ENCODE measurements around the gene MYBPHL. TPM values are rescaled to one million over a fixed set of nuclear protein-coding genes. Genes with fewer than 3 reads are reported as not detected.

MYBPHL gene
- total RNA-seq, 4 donors from 2014 or later: not detected

GRCh38 chr1:109258481-109259466 lies 48.0 kb downstream of the MYBPHL start:
- in situ Hi-C loops (cut with MboI; ENCODE audit: low pct_ligation_motif_present in 1 of 4, low pct_unique_long_range_greater_than_20kb in 1 of 4, low sequenced_read_pairs in 3 of 4): no loop called here
- Histone ChIP-seq H3K4me1 (peaks cover 9 to 16% (median 13%) of the 10 kb centered on the region in 4 donors), H3K36me3 (no peaks in the 10 kb centered on the region), H3K27ac (no peak overlapping the region), H3K4me3 (no peak overlapping the region), H3K27me3 (no peaks in the 10 kb centered on the region), H3K9me3 (no peaks in the 10 kb centered on the region)
- TF ChIP-seq POLR2AphosphoS5 (IDR thresholded peaks at IDR 0.05): no peak
- no peak for TF ChIP-seq EP300 (IDR thresholded peaks at IDR 0.05; ENCODE audit: low read depth)
- no peak for TF ChIP-seq CTCF (IDR thresholded peaks at IDR 0.05)
- TF ChIP-seq POLR2A (IDR thresholded peaks at IDR 0.05): no peak
- no peak for DNase-seq
- intact Hi-C loops (cut with DNase I; ENCODE audit: low total_unique reads): no loop called here
- 94% methylated on average over 64 of the region's 69 CpGs; no CpG with 5 or more reads in 1 of the 2 donors for WGBS, 2 donors (ENCODE audit: low coverage in 1 of 2)

GRCh38 chr1:109257682-109258421 lies 49.0 kb downstream of the MYBPHL start:
- no peak for DNase-seq
- Histone ChIP-seq H3K36me3 (no peaks in the 10 kb centered on the region), H3K9me3 (no peaks in the 10 kb centered on the region), H3K27ac (no peak overlapping the region), H3K4me3 (no peak overlapping the region), H3K27me3 (no peaks in the 10 kb centered on the region), H3K4me1 (peaks cover 9 to 18% (median 14%) of the 10 kb centered on the region in 4 donors)
- no peak for TF ChIP-seq POLR2AphosphoS5 (IDR thresholded peaks at IDR 0.05)
- no peak for TF ChIP-seq EP300 (IDR thresholded peaks at IDR 0.05; ENCODE audit: low read depth)
- TF ChIP-seq CTCF (IDR thresholded peaks at IDR 0.05): no peak
- TF ChIP-seq POLR2A (IDR thresholded peaks at IDR 0.05): no peak
- in situ Hi-C loops (cut with MboI; ENCODE audit: low pct_ligation_motif_present in 1 of 4, low pct_unique_long_range_greater_than_20kb in 1 of 4, low sequenced_read_pairs in 3 of 4) (no loop called here), intact Hi-C loops (cut with DNase I; ENCODE audit: low total_unique reads) (no loop called here)
- WGBS, 2 donors (ENCODE audit: low coverage in 1 of 2): 78% methylated on average over 15 of the region's 15 CpGs; no CpG with 5 or more reads in 1 of the 2 donors

GRCh38 chr1:109256971-109257681 lies 49.7 kb downstream of the MYBPHL start:
- in situ Hi-C loops (cut with MboI; ENCODE audit: low pct_ligation_motif_present in 1 of 4, low pct_unique_long_range_greater_than_20kb in 1 of 4, low sequenced_read_pairs in 3 of 4): no loop called here
- Histone ChIP-seq H3K4me1 (peaks cover 9 to 18% (median 14%) of the 10 kb centered on the region in 4 donors), H3K36me3 (no peaks in the 10 kb centered on the region), H3K27me3 (no peaks in the 10 kb centered on the region), H3K4me3 (no peak overlapping the region), H3K9me3 (no peaks in the 10 kb centered on the region), H3K27ac (no peak overlapping the region)
- WGBS, 2 donors (ENCODE audit: low coverage in 1 of 2): 80 to 90% methylated on average over 1 to 5 of the region's 5 CpGs
- intact Hi-C loops (cut with DNase I; ENCODE audit: low total_unique reads): no loop called here
- DNase-seq: no peak
- TF ChIP-seq EP300 (IDR thresholded peaks at IDR 0.05; ENCODE audit: low read depth) (no peak), POLR2A (IDR thresholded peaks at IDR 0.05) (no peak), POLR2AphosphoS5 (IDR thresholded peaks at IDR 0.05) (no peak), CTCF (IDR thresholded peaks at IDR 0.05) (no peak)
